ENCODE data around the gene ITGA3. TPM values are rescaled to one million over a fixed set of nuclear protein-coding genes. Genes with fewer than 3 reads are reported as not detected.

Gene ITGA3
- total and polyA plus RNA-seq, 2 of the 13 experiments (the other 11 are each of a cell fraction or from before 2014, with no cell fraction given), result 0.48 to 0.69 TPM

DNA sequence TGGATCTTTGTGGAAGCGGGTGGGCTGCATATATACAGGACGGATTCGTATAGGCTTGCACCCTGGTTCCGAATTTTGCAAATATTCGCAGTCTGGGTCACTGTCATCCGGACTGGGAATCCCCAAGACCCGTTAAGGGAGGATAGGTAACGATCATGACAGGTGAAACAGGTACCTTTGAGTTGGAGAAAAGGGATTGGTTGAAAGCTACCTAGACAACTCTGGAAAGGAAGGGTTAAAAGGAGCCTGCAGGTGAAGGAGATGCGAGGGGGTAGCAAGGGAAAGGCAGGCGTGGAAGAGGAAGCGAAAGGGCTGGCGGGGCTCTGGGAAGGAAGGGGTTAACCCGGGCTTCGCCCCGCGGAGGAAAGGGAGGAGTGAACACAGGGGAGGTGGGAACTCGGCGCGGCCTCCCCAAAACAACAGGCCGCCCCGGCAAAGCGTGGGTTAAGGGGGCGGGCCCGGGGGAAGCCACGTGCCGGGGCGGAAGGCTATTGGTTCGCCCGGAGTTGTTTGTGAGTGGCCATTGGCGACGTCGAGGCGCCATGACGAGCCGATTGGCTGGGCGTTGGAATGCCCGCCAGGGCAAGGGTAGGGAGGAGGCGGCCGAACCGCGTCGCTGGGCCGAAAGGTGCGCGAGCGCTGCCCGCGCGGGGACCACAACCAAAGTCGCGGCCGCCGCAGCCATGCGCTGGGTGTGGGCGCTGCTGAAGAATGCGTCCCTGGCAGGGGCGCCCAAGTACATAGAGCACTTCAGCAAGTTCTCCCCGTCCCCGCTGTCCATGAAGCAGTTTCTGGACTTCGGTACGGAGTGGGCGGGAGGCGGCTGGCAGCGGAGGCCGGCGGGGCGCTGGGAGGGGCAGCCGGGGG lies 39.1 kb downstream of the ITGA3 start, which contains the start of gene PDK2 (continued):
- TF ChIP-seq, protein P1, sequence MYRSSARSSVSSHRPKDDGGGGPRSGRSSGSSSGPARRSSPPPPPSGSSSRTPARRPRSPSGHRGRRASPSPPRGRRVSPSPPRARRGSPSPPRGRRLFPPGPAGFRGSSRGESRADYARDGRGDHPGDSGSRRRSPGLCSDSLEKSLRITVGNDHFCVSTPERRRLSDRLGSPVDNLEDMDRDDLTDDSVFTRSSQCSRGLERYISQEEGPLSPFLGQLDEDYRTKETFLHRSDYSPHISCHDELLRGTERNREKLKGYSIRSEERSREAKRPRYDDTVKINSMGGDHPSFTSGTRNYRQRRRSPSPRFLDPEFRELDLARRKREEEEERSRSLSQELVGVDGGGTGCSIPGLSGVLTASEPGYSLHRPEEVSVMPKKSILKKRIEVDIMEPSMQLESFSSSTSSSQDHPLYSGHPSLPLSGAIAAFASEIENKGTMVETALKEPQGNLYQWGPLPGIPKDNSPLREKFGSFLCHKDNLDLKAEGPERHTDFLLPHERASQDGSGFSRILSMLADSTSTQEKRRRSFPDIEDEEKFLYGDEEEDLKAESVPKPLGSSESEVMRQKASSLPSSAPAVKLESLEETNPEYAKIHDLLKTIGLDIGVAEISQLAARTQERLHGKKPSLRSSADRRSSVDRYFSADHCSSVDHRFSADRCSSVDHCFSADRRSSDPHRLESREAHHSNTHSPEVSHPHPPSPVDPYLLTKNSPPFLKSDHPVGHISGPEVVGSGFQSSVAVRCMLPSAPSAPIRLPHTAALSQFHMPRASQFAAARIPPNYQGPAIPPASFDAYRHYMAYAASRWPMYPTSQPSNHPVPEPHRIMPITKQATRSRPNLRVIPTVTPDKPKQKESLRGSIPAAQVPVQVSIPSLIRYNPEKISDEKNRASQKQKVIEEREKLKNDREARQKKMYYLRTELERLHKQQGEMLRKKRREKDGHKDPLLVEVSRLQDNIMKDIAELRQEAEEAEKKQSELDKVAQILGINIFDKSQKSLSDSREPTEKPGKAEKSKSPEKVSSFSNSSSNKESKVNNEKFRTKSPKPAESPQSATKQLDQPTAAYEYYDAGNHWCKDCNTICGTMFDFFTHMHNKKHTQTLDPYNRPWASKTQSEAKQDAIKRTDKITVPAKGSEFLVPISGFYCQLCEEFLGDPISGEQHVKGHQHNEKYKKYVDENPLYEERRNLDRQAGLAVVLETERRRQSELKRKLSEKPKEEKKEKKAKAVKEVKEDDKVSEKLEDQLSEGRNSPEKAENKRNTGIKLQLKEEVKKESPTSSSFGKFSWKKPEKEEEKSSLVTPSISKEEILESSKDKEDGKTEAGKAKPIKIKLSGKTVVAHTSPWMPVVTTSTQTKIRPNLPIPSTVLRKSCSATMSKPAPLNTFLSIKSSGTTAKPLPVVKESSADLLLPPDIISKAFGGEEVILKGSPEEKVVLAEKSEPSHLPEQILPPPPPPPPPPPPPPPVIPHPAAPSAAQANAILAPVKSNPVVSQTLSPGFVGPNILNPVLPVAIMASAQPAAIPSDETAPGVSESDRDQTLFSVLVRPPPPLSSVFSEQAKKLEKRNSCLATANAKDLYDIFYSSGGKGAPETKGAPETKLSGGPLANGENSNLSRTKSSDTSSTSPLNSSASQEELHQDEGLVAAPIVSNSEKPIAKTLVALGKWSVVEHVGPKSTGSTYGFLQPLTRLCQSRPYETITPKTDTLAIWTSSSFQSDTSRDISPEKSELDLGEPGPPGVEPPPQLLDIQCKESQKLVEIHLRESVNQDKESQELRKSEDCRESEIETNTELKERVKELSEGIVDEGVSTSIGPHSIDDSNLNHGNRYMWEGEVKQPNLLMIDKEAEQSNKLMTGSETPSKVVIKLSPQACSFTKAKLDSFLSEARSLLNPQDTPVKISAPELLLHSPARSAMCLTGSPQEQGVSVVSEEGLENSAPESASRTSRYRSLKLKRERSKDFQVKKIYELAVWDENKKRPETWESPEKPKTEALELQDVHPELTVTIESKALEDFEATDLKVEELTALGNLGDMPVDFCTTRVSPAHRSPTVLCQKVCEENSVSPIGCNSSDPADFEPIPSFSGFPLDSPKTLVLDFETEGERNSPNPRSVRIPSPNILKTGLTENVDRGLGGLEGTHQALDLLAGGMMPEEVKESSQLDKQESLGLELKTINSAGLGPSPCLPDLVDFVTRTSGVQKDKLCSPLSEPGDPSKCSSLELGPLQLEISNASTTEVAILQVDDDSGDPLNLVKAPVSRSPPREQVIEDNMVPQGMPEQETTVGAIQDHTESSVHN (CRISPR knock-in tag; IDR thresholded peaks at IDR 0.05), result peak; percentile 2; the same call in 1 of the 2 replicates
- 0 out of 2 replicates have a peak, but pooled peaks have one; percentile 81 for TF ChIP-seq U2AF2 (IDR thresholded peaks at IDR 0.05; ENCODE audit: low read depth, low read length)
- TF ChIP-seq HDAC2 (CRISPR knock-in tag; IDR thresholded peaks at IDR 0.05), result peak; percentile 63
- TF ChIP-seq ZZZ3 (CRISPR knock-in tag; IDR thresholded peaks at IDR 0.05; ENCODE audit: borderline replicate concordance), result peak; percentile 16; the same call in 1 of the 2 replicates
- peak; percentile 76; the same call in 1 of the 2 replicates for TF ChIP-seq ZNF550 (CRISPR knock-in tag; IDR thresholded peaks at IDR 0.05; ENCODE audit: borderline replicate concordance)
- TF ChIP-seq, protein P2, sequence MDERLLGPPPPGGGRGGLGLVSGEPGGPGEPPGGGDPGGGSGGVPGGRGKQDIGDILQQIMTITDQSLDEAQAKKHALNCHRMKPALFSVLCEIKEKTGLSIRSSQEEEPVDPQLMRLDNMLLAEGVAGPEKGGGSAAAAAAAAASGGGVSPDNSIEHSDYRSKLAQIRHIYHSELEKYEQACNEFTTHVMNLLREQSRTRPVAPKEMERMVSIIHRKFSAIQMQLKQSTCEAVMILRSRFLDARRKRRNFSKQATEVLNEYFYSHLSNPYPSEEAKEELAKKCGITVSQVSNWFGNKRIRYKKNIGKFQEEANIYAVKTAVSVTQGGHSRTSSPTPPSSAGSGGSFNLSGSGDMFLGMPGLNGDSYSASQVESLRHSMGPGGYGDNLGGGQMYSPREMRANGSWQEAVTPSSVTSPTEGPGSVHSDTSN (CRISPR knock-in tag; IDR thresholded peaks at IDR 0.05), result no peak
- TF ChIP-seq ZFY (CRISPR knock-in tag; IDR thresholded peaks at IDR 0.05), result peak; percentile 91
- TF ChIP-seq GZF1 (CRISPR knock-in tag; IDR thresholded peaks at IDR 0.05), result peak; percentile 25; the same call in 1 of the 2 replicates
- TF ChIP-seq SOX13 (IDR thresholded peaks at IDR 0.05), result no peak
- peak in 1 of 2 experiments; percentile 54; a peak in 2 of 4 replicates for TF ChIP-seq SOX13 (CRISPR knock-in tag; conservative IDR thresholded peaks at IDR 0.05 in 1 of 2, IDR thresholded peaks at IDR 0.05 in 1 of 2)
- peak; percentile 79; the same call in 1 of the 2 replicates for TF ChIP-seq ZNF564 (CRISPR knock-in tag; IDR thresholded peaks at IDR 0.05)
- TF ChIP-seq, protein P3, sequence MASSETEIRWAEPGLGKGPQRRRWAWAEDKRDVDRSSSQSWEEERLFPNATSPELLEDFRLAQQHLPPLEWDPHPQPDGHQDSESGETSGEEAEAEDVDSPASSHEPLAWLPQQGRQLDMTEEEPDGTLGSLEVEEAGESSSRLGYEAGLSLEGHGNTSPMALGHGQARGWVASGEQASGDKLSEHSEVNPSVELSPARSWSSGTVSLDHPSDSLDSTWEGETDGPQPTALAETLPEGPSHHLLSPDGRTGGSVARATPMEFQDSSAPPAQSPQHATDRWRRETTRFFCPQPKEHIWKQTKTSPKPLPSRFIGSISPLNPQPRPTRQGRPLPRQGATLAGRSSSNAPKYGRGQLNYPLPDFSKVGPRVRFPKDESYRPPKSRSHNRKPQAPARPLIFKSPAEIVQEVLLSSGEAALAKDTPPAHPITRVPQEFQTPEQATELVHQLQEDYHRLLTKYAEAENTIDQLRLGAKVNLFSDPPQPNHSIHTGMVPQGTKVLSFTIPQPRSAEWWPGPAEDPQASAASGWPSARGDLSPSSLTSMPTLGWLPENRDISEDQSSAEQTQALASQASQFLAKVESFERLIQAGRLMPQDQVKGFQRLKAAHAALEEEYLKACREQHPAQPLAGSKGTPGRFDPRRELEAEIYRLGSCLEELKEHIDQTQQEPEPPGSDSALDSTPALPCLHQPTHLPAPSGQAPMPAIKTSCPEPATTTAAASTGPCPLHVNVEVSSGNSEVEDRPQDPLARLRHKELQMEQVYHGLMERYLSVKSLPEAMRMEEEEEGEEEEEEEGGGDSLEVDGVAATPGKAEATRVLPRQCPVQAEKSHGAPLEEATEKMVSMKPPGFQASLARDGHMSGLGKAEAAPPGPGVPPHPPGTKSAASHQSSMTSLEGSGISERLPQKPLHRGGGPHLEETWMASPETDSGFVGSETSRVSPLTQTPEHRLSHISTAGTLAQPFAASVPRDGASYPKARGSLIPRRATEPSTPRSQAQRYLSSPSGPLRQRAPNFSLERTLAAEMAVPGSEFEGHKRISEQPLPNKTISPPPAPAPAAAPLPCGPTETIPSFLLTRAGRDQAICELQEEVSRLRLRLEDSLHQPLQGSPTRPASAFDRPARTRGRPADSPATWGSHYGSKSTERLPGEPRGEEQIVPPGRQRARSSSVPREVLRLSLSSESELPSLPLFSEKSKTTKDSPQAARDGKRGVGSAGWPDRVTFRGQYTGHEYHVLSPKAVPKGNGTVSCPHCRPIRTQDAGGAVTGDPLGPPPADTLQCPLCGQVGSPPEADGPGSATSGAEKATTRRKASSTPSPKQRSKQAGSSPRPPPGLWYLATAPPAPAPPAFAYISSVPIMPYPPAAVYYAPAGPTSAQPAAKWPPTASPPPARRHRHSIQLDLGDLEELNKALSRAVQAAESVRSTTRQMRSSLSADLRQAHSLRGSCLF (CRISPR knock-in tag; IDR thresholded peaks at IDR 0.05; ENCODE audit: borderline replicate concordance), result no peak
- TF ChIP-seq SP5 (CRISPR knock-in tag; IDR thresholded peaks at IDR 0.05; ENCODE audit: borderline replicate concordance, low read depth), result peak; percentile 61
- 0 out of 2 replicates have a peak, but pooled peaks have one; percentile 36 for TF ChIP-seq CENPT (CRISPR knock-in tag; IDR thresholded peaks at IDR 0.05; ENCODE audit: low read depth)
